HG03469 (cell line): Measurements from ENCODE around the gene WDFY3.

Experiments used
- ATAC-seq: cut with Tn5 transposase; IDR thresholded peaks from one replicate; pipeline ENCODE4 v1.9.1; 2021; ENCODE audit warnings: mild to moderate bottlenecking, moderate library complexity, moderate number of reproducible peaks; ENCODE audit not compliant: unreplicated experiment

The WDFY3 gene

GRCh38 chr4:84634961-84635360, 331.5 kb downstream of the WDFY3 start:
- ATAC-seq: no peak

GRCh38 chr4:84632092-84632491, 334.4 kb downstream of the WDFY3 start:
- no peak for ATAC-seq

- no peak for ATAC-seq
Measured at GRCh38 chr4:84631573-84631972, 334.9 kb downstream of the WDFY3 start.

- no peak for ATAC-seq
Measured at GRCh38 chr4:84626673-84627072, 339.8 kb downstream of the WDFY3 start.

GRCh38 chr4:84623661-84624060, 342.8 kb downstream of the WDFY3 start:
- ATAC-seq: no peak

DNA sequence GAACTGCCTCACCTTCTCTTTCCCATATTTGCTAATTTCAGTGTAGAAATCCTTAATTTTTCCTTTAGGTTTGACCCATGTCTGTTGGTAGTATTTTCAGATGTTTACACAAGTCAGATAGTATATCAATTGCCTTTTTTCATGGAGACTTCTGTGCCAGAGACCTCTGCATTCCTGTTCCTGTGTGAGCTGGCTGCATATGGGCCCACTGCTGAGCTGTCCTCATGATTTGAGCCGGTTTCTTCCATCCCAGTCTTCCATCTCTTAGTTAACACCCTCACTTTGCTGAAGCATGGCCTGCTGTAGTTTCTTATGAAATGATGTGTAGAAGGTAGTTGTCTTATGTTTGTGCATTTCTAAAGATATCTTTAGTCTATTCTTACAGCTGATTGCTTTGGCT, 343.5 kb downstream of the WDFY3 start:
- ATAC-seq: no peak
